ENCODE results near the gene MYH8.

- no peak for TF ChIP-seq POLR2A (IDR thresholded peaks at IDR 0.05; ENCODE audit: low read depth, low read length)
- no peak for TF ChIP-seq POU2F2 (IDR thresholded peaks at IDR 0.05; ENCODE audit: low read depth, low read length)
- no peak for TF ChIP-seq SPI1 (IDR thresholded peaks at IDR 0.05; ENCODE audit: low read depth, low read length)
- no peak for TF ChIP-seq TAF1 (IDR thresholded peaks at IDR 0.05; ENCODE audit: low read depth, low read length)
These were observed 18.1 kb upstream of the MYH8 start for GRCh38 chr17:10439816-10440215.

All from GM12891 (cell line).